ENCODE measurements around the gene HELZ. TPM values are rescaled to one million over a fixed set of nuclear protein-coding genes. Genes with fewer than 3 reads are reported as not detected.

The HELZ gene
- total RNA-seq, 1 donor from 2014 or later, result 39.1 TPM

- H3K9me3 Mint-ChIP-seq, result no peaks in the 10 kb centered on the region
- H3K4me1 Mint-ChIP-seq, result peaks cover 14% of the 10 kb centered on the region
- H3K36me3 Mint-ChIP-seq (ENCODE audit: low read depth), result peaks cover 10% of the 10 kb centered on the region
- no peak overlapping the region for H3K27ac Mint-ChIP-seq (ENCODE audit: unreplicated experiment)
- TF ChIP-seq CTCF (conservative IDR thresholded peaks at IDR 0.05), result no peak
- H3K4me3 Mint-ChIP-seq, result no peak overlapping the region
- no peaks in the 10 kb centered on the region for H3K27me3 Mint-ChIP-seq (ENCODE audit: low read depth)
- DNase-seq (ENCODE audit: low read depth, low spot score), result no peak
Observed at GRCh38 chr17:67238991-67239390, 6.0 kb downstream of the HELZ start.

GRCh38 chr17:67232441-67232840, 12.6 kb downstream of the HELZ start:
- Mint-ChIP-seq H3K27ac (ENCODE audit: unreplicated experiment) (no peak overlapping the region), H3K36me3 (ENCODE audit: low read depth) (peaks cover 22% of the 10 kb centered on the region), H3K4me3 (no peak overlapping the region), H3K9me3 (no peaks in the 10 kb centered on the region), H3K27me3 (ENCODE audit: low read depth) (no peaks in the 10 kb centered on the region), H3K4me1 (no peaks in the 10 kb centered on the region)
- TF ChIP-seq CTCF (conservative IDR thresholded peaks at IDR 0.05), result no peak
- no peak for DNase-seq (ENCODE audit: low read depth, low spot score)

- no peak for DNase-seq (ENCODE audit: low read depth, low spot score)
- H3K27ac Mint-ChIP-seq (ENCODE audit: unreplicated experiment), result no peak overlapping the region
- TF ChIP-seq CTCF (conservative IDR thresholded peaks at IDR 0.05), result no peak
- H3K27me3 Mint-ChIP-seq (ENCODE audit: low read depth), result no peaks in the 10 kb centered on the region
- H3K9me3 Mint-ChIP-seq, result no peaks in the 10 kb centered on the region
- peaks cover 21% of the 10 kb centered on the region for H3K36me3 Mint-ChIP-seq (ENCODE audit: low read depth)
- H3K4me3 Mint-ChIP-seq, result no peak overlapping the region
- no peaks in the 10 kb centered on the region for H3K4me1 Mint-ChIP-seq
Observed at GRCh38 chr17:67229109-67229955, 15.7 kb downstream of the HELZ start.

GRCh38 chr17:67227488-67227887, 17.5 kb downstream of the HELZ start:
- Mint-ChIP-seq H3K4me3 (no peak overlapping the region), H3K4me1 (no peaks in the 10 kb centered on the region), H3K27me3 (ENCODE audit: low read depth) (no peaks in the 10 kb centered on the region), H3K27ac (ENCODE audit: unreplicated experiment) (no peak overlapping the region), H3K9me3 (no peaks in the 10 kb centered on the region), H3K36me3 (ENCODE audit: low read depth) (peaks cover 19% of the 10 kb centered on the region)
- no peak for TF ChIP-seq CTCF (conservative IDR thresholded peaks at IDR 0.05)
- DNase-seq (ENCODE audit: low read depth, low spot score), result no peak

- H3K9me3 Mint-ChIP-seq, result no peaks in the 10 kb centered on the region
- no peak for DNase-seq (ENCODE audit: low read depth, low spot score)
Observed at GRCh38 chr17:67225316-67225715, 19.7 kb downstream of the HELZ start.

More at GRCh38 chr17:67225316-67225715, 19.7 kb downstream of the HELZ start:
- Mint-ChIP-seq H3K27ac (ENCODE audit: unreplicated experiment) (no peak overlapping the region), H3K36me3 (ENCODE audit: low read depth) (peaks cover 20% of the 10 kb centered on the region), H3K27me3 (ENCODE audit: low read depth) (no peaks in the 10 kb centered on the region), H3K4me1 (peaks cover 5% of the 10 kb centered on the region), H3K4me3 (no peak overlapping the region)
- TF ChIP-seq CTCF (conservative IDR thresholded peaks at IDR 0.05), result no peak
